ENCODE data around the gene DAGLB.

The DAGLB gene, protein sequence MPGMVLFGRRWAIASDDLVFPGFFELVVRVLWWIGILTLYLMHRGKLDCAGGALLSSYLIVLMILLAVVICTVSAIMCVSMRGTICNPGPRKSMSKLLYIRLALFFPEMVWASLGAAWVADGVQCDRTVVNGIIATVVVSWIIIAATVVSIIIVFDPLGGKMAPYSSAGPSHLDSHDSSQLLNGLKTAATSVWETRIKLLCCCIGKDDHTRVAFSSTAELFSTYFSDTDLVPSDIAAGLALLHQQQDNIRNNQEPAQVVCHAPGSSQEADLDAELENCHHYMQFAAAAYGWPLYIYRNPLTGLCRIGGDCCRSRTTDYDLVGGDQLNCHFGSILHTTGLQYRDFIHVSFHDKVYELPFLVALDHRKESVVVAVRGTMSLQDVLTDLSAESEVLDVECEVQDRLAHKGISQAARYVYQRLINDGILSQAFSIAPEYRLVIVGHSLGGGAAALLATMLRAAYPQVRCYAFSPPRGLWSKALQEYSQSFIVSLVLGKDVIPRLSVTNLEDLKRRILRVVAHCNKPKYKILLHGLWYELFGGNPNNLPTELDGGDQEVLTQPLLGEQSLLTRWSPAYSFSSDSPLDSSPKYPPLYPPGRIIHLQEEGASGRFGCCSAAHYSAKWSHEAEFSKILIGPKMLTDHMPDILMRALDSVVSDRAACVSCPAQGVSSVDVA

DNA sequence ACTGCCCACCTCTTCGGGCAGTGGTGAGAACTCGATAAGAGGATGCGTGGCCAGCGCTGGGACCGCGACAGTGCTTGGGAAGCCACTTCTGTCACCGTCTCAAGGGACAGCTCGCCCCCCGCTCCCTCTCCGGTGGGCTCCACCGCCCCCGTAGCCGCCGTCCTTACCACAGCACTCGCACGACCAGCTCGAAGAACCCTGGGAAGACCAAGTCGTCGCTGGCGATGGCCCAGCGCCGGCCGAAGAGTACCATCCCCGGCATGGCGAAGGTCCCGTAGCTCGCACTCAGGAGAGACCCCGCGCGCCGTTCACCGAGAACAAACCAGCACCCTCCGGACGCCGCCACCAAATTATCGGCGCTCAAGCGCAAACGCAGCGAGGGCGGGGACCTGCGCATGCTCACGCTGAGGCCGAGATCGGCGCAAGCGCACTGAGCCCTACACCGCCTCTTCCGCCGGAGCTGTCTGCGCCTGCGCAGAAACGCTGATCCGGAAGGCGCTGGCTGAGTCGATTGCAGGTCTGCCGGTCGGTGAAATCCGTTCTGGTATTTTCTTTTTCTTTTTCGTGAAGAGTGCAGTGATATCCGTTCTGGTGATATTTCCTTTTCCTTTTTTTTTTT is at the start of gene DAGLB:
Gene DAGLB (minus strand): TSS at position 374 of the 619 bp plus-strand sequence. CDS start 112 bp downstream, at position 262.
- H3K27me3 ChIP-seq = no peaks in the 10 kb centered on the region

DNA sequence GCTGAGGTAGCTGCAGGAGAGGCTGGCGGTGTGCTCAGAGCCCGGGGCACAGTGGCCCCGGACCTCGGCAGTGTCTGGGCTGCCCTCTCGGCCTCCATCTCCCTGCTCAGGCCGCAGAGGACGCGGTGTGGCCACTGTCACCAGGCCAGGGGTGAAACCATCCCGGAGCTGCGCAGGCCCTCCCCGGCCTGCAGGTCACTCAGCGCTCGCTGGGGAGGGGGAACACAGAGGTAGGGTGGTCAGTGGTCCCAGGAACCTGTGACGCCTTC is 49.8 kb upstream of the DAGLB start:
- Histone ChIP-seq H3K4me1 (ENCODE audit: control insufficient read depth in 1 of 2, insufficient read depth in 1 of 2, low read depth in 1 of 2, low read length in 1 of 2) (no peaks in the 10 kb centered on the region), H3K27me3 (peaks cover 5% of the 10 kb centered on the region), H3K27ac (no peak overlapping the region), H3K4me3 (ENCODE audit: low read depth in 1 of 2, low read length in 1 of 2) (no peak overlapping the region), H3K36me3 (no peaks in the 10 kb centered on the region), H3K9me3 (no peaks in the 10 kb centered on the region)
- TF ChIP-seq, protein P1, sequence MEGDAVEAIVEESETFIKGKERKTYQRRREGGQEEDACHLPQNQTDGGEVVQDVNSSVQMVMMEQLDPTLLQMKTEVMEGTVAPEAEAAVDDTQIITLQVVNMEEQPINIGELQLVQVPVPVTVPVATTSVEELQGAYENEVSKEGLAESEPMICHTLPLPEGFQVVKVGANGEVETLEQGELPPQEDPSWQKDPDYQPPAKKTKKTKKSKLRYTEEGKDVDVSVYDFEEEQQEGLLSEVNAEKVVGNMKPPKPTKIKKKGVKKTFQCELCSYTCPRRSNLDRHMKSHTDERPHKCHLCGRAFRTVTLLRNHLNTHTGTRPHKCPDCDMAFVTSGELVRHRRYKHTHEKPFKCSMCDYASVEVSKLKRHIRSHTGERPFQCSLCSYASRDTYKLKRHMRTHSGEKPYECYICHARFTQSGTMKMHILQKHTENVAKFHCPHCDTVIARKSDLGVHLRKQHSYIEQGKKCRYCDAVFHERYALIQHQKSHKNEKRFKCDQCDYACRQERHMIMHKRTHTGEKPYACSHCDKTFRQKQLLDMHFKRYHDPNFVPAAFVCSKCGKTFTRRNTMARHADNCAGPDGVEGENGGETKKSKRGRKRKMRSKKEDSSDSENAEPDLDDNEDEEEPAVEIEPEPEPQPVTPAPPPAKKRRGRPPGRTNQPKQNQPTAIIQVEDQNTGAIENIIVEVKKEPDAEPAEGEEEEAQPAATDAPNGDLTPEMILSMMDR (IDR thresholded peaks at IDR 0.05) = no peak

More for the DNA sequence above, at the start of gene DAGLB:
- TF ChIP-seq, protein P1 (IDR thresholded peaks at IDR 0.05) = peak; percentile 54
- peaks cover 19% of the 10 kb centered on the region for H3K36me3 ChIP-seq
- H3K4me3 ChIP-seq (ENCODE audit: low read depth in 1 of 2, low read length in 1 of 2) = peak within 1 kb of the TSS; percentile 83 to 100
- peaks cover 21 to 35% of the 10 kb centered on the region in 2 experiments for H3K4me1 ChIP-seq (ENCODE audit: control insufficient read depth in 1 of 2, insufficient read depth in 1 of 2, low read depth in 1 of 2, low read length in 1 of 2)
- no peaks in the 10 kb centered on the region for H3K9me3 ChIP-seq
- peak within 1 kb of the TSS; percentile 89 for H3K27ac ChIP-seq

DNA sequence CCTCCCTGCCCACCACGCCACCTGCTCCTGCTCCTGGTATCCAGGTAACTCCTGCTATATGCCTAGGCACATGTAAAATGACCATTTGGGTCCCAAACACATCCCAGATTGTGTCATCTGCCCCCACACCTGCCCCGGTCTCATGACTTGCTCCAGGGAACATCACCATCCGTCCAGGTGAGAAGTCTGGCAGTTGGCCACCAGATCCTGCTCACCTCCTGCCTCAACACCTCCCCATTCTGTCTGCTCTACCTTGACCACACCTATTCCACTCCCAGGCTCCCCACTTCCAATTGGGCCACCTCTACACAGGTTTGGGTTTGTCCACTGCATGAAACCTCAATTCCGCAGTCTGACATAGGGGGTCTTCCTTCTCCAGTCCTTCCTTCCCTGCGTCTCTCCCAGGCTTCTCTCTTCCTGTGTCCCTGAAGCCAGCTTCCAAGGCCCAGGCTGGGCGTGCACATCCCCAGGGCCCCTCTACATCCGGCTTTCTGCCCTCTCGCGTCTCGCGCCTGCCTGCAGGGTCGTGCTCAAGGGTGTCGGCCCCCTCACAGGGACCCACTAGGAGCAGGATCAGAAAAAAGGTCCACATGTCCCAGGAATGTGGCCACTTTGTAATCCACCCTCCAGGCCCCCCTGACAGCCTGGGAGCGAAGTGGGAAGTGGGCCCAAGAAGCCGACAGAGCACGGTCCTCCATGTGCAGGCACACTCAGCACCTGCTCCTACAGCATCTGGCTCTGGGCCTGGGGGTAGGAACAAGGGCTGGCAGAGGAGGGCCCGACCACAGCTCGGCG is 49.3 kb upstream of the DAGLB start:
- Histone ChIP-seq H3K36me3 (no peaks in the 10 kb centered on the region), H3K4me1 (ENCODE audit: control insufficient read depth in 1 of 2, insufficient read depth in 1 of 2, low read depth in 1 of 2, low read length in 1 of 2) (no peaks in the 10 kb centered on the region), H3K9me3 (no peaks in the 10 kb centered on the region), H3K27ac (no peak overlapping the region), H3K4me3 (ENCODE audit: low read depth in 1 of 2, low read length in 1 of 2) (no peak overlapping the region), H3K27me3 (no peaks in the 10 kb centered on the region)
- TF ChIP-seq, protein P1 (IDR thresholded peaks at IDR 0.05) = no peak

DNA sequence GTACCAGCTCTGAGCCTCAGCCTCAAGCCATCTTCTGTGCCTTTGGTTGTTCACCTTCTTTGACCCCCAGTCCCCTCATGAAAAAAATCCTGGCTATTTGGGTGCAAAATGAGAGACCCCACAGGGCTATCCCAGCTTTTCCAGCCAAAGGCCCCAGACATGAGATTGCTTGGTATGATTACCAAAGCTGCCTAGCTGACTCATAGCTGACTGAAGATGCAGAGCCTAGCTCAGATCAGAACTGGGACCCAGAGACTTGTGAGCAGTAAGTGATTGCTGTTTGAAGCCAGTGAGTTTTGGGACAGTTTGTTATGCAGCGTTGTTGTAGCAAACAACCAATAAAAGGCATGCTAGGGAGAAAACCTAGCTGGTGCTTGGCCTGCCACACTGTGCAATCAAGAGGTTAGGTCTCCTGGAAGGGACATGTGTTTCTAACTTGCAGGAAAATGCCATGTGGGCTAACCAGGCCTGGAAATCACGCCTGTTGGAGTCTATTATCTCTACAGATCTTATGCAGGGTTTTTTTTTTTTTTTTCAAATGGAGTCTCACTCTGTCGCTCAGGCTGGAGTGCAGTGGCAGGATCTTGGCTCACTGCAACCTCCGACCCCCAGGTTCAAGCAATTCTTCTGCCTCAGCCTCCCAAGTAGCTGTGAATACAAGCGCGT is 48.0 kb upstream of the DAGLB start:
- TF ChIP-seq, protein P1 (IDR thresholded peaks at IDR 0.05) = no peak
- H3K27ac ChIP-seq = no peak overlapping the region
- H3K9me3 ChIP-seq = no peaks in the 10 kb centered on the region
- no peaks in the 10 kb centered on the region for H3K36me3 ChIP-seq
- no peaks in the 10 kb centered on the region for H3K4me1 ChIP-seq (ENCODE audit: control insufficient read depth in 1 of 2, insufficient read depth in 1 of 2, low read depth in 1 of 2, low read length in 1 of 2)
- H3K4me3 ChIP-seq (ENCODE audit: low read depth in 1 of 2, low read length in 1 of 2) = no peak overlapping the region
- H3K27me3 ChIP-seq = no peaks in the 10 kb centered on the region

DNA sequence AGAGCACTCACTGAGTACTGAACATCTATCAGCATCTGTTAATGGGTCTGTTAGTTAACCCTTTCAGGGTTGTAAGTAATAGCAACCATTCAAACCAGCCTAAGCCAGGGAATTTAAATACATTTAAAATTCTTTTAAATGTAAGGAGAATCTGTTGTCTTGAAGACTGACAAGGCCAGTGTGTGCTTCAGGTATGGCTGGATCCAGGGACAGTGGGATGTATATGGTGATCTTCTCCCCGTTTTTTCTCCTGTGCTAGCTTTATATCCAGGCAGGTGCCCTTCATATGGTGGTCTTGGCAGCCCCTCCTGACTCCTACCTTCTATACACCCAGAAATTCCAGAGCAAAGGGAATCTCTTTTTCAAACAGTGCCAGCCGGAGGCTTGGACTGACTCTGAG is 46.6 kb upstream of the DAGLB start:
- H3K4me3 ChIP-seq (ENCODE audit: low read depth in 1 of 2, low read length in 1 of 2) = no peak overlapping the region
- TF ChIP-seq, protein P1 (IDR thresholded peaks at IDR 0.05) = no peak
- H3K4me1 ChIP-seq (ENCODE audit: control insufficient read depth in 1 of 2, insufficient read depth in 1 of 2, low read depth in 1 of 2, low read length in 1 of 2) = no peaks in the 10 kb centered on the region
- no peaks in the 10 kb centered on the region for H3K9me3 ChIP-seq
- H3K27ac ChIP-seq = no peak overlapping the region
- H3K27me3 ChIP-seq = no peaks in the 10 kb centered on the region
- H3K36me3 ChIP-seq = no peaks in the 10 kb centered on the region
